CMK (cell line): Measurements from ENCODE around the gene P2RY11.

Source experiments
- DNase-seq: peaks from one replicate; pipeline ENCODE4 v3.0.0-alpha.2; 2010; ENCODE audit warnings: low read depth

Gene P2RY11

DNA sequence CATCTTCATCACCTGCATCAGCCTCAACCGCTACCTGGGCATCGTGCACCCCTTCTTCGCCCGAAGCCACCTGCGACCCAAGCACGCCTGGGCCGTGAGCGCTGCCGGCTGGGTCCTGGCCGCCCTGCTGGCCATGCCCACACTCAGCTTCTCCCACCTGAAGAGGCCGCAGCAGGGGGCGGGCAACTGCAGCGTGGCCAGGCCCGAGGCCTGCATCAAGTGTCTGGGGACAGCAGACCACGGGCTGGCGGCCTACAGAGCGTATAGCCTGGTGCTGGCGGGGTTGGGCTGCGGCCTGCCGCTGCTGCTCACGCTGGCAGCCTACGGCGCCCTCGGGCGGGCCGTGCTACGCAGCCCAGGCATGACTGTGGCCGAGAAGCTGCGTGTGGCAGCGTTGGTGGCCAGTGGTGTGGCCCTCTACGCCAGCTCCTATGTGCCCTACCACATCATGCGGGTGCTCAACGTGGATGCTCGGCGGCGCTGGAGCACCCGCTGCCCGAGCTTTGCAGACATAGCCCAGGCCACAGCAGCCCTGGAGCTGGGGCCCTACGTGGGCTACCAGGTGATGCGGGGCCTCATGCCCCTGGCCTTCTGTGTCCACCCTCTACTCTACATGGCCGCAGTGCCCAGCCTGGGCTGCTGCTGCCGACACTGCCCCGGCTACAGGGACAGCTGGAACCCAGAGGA lies 2.6 kb downstream of the P2RY11 start:
- DNase-seq: no peak

DNA sequence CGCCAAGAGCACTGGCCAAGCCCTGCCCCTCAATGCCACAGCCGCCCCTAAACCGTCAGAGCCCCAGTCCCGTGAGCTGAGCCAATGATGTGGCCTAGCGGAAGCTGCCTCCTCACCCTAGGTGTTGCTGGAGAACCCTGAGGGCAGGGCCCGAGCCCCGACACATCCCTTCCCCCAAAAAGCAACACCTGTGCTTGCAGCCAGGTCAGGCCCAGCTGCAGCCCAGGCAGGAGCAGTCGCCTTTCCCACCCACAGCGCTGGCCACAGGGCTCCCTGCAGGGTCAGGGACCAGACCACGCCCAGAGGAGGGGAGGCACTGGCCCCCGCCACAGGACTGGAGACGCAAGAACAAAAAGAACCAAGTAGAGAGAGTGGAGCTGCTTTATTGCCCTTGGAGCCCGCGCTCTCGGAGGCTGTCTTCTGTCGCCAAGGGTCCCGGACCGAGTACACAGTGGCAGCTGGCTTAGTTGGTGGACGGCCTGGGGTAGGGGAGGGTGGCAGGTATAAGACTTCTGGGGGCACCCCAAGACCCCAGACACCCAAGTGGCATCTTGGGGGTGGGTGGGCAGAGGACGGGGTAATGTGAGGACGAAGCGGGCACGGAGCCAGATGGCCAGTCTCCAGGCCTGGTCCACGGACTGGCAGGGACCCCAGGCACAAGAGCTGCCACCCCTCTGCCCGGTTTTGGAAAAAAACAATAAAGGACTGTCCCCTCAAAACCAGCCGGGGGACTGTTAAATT lies 3.3 kb downstream of the P2RY11 start:
- DNase-seq: no peak

DNA sequence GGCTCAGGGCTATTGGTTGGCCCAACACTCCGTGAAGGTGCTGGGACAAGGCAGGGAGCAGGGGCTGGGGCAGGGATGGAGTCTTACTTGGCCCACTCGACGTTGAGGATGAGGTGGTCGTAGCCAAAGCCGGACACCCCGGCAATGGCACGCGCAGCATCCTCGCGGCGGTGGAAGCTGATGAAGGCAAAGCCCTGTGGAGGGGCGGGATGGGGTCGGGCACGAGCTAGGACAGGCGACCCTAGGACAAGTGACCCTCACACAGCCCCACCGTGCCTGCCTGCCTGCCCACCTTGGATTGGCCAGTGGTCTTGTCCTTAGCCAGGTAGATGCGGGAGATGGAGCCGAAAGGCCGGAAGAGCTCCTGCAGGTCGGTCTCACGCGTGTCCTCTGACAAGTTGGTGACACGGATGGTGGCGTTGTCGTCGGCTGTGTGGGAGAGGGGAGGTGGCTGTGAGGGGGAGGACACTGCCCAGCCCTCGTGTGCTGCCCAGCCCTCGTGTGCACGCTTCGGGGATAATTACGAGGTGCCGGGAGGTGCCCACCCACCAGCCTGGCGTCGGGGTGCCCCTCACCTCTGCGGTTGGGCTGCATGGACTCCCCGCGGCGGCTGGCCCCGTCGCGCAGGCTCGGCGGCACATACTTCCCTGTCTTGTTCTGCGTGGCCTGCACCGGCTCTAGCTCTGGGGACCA lies 4.0 kb downstream of the P2RY11 start:
- DNase-seq: no peak

DNA sequence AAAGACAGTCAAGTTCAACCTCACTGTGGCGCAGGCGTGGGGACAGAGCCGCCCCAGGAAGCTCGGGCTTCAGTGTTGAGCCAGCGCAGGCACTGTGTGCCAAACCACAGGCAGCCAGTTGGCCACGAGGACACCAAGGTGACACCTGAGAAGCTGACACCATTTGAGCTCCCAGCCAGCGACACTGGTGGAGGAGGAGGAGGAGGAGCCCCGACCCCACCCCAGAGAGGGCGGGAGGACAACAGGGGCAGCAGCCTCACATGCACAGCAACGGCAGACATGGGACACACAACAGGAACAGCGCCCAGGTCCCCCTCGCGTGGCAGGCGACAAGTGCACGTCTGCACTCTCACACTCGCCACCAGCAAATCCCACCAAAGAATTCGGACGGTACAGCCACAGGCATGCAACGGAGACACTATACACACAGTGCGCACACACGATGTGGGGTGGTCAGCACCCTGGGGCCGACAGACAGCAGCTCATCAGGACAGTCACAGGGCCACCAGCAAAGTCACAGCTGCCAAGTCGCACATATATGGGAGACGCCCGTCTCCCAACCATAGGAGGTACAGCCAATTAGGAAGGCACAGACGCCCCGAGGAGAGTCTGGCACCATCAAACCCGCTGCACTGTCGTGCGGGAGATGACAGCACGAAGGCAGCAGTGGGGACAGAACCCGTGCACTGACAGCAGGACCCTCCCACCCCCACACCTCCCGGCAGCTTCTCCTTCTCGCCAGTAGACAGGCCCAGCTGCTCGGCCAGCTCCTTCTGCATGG lies 4.8 kb downstream of the P2RY11 start:
- no peak for DNase-seq

DNA sequence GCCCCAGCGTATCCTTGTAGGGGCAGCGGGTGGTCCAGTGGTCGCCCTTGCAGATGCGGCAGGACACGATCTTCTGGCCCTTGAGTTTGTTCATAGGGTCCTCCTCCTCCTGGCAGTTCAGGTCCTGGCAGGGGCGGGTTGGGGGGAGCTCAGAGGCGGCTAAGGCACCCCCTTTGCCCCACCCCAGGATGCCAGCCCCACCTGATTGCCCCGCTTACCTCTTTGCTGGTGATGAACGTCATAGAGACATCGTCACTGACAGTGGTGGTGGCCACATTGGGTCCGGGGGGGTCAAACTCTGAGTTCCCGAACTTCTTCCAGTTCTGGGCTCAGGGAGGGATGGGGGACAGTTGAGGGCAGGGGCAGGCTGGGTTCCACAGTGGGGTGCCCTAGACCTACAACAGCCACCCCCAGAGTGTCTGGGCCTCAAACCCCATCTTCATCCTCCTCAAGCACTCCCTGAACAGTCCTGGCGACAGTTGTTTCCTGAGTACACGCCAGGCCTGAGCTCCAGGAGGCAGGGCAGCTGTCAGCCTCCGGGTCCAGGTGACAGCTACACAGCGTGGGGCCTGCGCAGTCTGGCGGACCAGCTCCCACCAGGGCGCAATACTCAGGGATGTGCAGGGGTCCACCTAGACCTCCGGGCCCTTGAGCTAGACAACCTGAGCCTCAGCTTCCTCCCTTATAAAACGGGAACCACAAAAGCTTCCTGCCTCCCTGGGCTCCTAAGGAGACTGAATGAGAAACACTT lies 5.5 kb downstream of the P2RY11 start:
- no peak for DNase-seq

DNA sequence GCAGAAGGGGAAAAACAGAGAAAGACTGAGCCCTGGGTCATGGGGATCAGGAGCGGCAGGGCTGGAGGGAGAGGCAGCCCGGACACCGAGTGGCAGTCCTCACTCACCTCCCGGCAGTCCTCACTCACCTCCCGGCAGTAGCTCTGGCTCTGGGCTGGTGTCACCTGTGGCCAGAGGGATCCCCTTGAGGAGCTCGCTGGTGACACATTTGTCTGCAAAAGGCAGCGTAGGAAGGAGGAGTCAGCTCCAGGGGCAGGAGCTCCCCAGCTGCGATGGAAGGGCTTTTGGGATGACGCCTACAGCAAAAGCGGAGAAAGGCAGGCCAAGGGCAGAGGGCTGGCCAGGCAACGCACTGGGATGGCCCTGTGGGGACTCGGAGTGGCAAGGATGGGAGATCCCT lies 7.5 kb downstream of the P2RY11 start:
- no peak for DNase-seq

DNA sequence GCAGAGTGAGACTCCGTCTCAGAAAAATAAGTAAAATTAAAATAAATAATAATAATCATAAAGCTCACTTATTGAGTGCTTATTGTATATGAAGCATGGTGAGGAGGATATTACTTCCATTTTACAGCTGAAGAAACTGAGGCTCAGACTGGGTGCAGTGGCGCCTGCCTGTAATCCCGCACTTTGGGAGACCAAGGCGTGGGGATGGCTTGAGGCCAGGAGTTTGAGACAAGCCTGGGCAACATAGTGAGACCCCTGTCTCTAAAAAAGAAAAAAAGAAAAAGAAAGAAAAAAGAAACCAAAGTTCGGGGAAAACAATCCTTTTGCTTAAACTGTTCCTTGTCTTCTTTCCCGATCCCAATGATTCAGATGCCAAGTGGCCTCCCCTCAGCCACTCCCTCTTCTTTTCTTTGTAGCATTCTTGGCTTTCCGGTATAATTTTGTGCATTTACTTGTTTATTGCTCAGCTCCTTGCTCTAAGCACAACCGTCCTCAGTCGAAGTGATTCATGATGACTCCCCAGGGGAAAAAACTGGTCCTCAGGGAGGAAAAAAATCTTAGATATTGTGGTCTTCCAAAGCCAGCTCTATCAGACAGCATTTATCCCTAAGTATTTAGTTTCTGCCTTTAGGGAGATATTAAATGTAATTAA lies 9.2 kb downstream of the P2RY11 start:
- no peak for DNase-seq

DNA sequence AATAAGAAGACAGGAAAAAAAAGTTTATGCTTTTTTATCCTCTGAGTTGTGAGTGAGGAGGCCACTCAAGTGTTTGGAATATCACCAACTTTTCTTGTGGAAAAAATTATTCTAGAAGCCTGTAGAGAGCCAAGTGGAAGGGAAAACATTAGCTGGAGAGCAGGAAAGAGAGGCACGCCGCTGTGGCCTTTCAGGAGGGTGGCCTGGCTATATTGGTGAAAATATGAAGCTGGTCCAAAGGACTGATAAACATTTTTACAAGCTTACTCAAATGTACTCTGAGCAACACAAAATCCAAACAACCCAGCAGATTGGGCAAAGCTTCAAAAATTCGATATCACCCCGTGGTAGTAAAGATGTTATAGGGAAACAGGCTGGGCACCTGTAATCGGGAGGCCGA lies 10.6 kb downstream of the P2RY11 start:
- no peak for DNase-seq

DNA sequence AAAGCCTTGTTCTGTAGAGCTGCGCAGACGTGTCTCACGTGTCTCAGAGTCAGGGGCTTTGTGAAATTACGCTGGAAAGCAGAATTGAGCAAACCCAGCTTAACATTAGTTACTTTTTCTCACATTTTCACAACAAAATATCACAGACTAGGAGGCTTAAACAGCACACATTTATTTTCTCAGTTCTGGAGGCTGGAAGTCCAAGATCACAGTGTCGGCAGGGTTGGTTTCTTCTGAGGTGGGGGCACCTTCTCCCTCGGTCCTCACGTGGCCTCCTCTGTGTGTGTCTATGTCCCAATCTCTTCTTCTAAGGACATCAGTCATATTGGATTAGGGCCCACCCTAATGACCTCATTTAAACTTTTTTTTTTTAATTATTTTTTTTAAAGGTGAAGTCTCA lies 12.9 kb downstream of the P2RY11 start:
- DNase-seq: no peak

DNA sequence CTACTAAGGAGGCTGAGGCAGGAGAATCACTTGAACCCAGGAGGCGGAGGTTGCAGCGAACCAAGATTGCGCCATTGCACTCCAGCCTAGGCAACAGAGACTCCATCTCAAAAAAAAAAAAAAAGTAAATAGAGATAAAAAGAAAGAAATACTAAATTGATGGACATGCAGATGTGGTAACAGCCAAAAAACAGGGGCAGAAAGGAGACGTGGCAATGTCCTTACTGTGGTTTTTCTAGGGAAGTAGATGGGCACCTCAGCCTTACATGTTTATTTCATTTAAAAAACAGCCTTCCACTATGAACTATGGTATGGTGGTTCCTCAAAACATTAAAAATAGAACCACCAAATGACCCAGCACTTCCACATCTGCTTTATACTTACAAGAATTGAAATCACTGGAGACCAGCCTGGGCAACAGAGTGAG lies 14.7 kb downstream of the P2RY11 start:
- no peak for DNase-seq

DNA sequence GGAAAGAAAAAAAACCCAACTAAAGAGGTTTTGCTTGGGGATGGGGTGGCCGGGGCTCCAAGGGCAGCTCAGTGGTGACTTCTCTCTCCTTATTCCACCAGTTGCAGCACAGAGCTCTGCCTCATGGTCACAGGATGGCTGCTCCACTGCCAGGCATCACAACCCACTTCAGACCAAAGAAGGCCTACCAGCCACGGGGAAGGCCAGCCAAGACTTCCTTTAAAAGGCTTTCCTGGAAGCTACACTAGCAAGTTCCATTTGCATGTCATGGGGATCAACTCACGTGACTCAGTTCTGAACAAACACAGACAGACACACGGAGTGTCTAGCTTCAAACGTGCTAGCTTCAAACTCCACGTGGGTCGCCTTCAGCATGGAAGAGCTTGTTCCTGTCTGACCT lies 21.4 kb downstream of the P2RY11 start:
- DNase-seq: no peak

DNA sequence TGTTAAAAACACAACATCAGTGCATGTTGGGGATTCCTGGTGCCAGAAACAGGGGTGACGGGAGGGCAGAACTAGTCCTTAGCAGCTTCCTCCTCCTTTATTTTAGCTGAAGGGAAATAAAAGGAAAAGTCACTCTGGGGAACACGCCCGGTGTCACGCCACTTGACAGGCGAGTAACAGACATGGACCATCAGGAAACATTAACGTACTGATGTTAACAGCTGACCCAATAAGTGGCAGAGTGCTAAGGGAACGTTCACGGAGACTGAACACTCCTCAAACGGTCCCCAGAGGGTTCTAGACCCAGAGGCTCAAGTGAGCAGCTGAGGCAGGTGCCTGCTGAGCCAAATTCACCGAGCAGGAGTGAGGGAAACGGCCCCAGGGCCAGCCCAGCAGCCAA lies 22.1 kb downstream of the P2RY11 start:
- DNase-seq: no peak

DNA sequence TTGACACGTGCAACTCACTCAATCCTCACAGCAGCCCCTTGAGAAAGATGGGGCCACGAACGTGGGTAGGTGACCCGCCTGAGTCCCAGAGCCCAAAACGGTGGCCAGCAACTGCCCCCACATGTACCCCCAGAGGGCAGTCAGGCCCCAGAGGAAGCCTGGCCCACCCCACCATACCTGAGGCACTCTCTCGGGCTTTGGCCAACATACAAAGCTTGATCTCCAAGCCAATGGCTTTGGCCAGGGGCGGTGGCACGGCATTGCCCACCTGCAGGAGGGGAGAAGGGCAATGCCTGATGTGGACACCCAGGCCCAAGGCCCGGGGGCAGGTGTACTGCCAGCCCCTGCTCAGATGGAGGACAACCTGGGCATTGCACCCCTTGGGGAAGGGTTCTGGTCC lies 22.5 kb downstream of the P2RY11 start:
- DNase-seq: no peak

DNA sequence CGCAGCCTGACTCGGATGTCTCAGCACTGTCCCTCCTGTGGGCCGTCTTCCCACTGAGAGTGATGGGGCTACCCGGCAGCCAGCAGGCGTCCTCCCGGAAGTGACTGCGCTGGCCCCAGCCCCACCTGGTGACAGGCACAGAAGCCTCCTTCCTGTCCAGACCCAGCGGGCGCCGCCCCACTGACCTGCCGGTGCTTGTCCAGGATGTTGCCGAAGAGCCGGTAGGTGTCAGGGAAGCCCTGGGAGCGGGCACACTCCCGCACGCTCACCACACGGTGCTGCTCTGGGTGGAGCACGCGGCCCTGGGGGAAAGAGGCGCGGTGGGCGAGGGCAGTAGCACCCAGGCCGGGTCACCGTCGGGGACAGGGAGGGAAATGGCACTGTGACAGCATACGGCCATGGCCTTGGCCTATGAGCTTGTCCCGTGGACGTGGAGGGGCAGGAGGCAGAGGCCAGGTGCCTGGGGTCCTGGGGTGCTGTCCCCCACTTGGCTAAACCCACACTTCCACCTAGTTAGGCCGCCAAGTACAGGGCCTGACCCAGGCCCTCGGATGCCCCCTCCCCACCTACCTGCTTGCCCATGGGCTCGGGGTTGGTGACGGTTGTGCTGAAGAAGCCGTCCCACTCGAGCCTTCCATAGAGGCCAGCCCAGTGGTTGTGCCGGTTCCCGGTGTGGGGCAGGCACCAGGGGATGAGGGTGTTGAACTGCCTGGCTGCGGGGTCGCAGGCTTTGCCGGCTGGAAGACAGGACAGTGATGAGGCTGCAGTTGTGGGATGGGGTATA lies 24.2 kb downstream of the P2RY11 start:
- no peak for DNase-seq

DNA sequence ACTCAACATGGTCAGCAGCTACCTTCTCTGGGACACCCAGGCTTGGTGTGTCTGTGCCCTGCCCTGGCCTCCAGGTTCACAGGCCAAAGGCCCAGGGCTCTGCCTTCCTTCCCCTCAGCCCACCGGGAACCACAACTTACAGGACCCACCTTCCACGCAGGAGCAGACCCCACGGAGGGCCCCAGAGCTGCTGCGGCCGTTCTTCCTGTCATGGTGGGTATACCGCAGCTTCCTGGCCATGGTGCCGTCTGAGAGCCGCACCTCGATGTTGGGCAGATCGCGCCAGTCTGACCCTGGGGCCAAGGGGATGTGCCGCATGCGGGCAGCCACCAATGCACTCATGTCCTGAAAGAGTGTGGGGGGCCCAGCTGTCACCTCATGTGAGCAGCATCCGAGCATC lies 25.4 kb downstream of the P2RY11 start:
- DNase-seq: no peak

DNA sequence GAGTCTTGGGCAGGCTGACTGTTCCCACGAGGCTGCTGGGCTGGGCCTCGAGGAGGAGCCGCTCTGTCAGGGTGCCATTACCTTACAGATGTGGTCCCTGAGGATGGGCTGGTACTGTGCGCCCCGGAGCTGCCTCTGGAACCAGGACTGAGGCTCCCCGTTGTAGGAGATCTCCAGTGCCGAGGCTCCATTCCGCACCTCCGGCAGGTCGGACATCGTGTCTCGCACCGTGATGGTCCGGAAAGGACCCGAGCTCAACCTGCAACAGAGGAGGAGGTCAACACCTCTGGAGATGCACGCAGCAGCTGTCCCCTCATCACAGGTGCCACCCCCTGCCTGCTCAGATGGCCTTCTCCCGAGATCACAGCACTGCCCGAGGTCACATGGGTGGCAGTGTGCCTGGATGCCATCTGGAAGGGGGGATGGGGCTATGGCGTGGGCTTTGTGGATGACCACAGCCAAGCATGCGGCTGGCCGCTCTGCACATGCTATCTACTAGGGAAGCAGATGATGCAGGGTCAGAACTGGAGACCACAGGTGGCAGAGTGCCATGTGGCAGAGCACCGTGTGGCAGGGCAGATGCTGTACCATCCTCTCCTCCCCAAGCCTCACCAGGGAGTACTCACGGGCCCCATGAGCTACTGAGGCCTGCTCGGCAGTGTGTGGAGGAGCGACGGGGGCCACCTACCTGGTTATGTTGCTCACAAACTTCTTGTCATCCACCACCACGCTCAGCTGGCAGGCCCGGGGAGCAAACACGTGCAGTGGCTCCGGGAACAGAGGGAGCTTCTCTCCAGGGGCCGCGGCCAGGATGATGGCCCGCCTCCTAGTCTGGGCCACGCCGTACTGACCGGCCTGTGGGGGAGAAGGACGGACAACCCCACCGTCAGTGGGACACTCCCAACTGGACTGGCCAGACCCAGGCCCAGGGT lies 26.5 kb downstream of the P2RY11 start:
- DNase-seq: no peak

DNA sequence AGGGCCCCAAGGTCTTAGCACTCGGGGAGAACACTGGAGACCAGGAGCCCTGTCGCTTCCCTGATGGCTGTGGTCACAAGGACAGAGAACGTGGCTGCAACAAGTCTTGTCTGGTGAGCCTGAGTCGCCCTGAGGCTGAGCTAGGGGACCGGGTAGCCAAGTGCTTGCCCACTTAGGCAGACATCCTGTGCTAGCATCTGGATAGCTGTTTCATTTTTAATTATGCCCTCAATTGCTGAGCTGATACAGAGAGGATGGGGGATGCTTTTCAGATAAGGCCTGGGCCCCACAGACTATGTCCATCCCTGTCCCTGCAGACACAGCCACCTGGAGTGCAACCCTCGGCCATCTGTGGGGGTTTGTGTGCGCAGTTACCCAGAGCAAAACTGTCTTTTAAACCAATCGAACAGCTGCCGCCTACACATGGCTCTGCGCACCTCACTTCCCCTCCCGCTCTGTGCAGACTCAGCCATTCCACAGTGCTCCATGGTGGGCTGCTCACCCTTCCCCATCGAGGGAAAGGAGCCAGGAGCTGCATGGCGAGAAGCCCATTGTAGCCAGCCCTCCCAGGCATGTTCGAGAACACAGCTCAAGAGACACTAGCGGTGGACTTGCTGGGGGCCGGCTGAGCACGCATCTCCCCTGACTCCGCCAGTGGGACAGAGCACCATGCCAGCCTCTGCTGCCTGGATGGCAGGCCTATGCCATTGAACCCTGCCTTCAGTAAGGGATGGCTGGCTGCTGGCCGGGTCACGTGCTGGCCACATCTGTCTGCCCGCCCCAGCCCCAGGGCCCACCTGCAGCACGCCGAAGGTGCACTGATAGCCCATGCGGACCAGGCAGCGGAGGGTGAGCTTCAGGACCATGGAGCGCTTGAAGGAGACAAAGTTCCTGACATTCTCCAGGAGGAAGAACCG lies 27.6 kb downstream of the P2RY11 start:
- no peak for DNase-seq

DNA sequence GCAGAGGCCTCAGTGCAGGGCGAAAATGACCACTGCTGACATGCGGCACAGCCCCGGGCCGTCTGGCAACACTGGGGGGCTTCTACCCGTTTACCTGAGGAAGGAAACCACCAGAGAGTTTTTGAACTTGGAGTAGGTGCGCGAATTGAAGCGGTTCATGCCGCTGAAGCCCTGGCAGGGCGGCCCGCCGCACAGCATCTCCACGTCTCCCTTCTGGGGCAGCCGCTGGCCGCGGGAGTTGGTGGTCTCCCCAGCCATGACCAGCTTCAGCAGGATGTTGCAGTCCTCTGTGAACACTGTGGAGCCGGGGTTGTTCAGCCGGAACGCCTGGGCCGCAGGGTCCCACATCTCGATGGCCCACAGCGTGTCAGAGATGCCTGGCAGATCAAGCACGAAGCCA lies 28.5 kb downstream of the P2RY11 start:
- DNase-seq: no peak
